Measurements from ENCODE around the gene RHOBTB3.

The RHOBTB3 gene

GRCh38 chr5:95825495-95825894, 94.4 kb downstream of the RHOBTB3 start:
- H3K36me3 ChIP-seq, result no peaks in the 10 kb centered on the region
- H3K4me3 ChIP-seq (ENCODE audit: low read depth, low read length), result no peak overlapping the region
- peaks cover 16% of the 10 kb centered on the region for H3K4me1 ChIP-seq
- no peak for TF ChIP-seq CTCF (IDR thresholded peaks at IDR 0.05; ENCODE audit: low read depth, low read length)
- DNase-seq, result no peak
- no peaks in the 10 kb centered on the region for H3K9me3 ChIP-seq
- no peaks in the 10 kb centered on the region for H3K27me3 ChIP-seq

DNA sequence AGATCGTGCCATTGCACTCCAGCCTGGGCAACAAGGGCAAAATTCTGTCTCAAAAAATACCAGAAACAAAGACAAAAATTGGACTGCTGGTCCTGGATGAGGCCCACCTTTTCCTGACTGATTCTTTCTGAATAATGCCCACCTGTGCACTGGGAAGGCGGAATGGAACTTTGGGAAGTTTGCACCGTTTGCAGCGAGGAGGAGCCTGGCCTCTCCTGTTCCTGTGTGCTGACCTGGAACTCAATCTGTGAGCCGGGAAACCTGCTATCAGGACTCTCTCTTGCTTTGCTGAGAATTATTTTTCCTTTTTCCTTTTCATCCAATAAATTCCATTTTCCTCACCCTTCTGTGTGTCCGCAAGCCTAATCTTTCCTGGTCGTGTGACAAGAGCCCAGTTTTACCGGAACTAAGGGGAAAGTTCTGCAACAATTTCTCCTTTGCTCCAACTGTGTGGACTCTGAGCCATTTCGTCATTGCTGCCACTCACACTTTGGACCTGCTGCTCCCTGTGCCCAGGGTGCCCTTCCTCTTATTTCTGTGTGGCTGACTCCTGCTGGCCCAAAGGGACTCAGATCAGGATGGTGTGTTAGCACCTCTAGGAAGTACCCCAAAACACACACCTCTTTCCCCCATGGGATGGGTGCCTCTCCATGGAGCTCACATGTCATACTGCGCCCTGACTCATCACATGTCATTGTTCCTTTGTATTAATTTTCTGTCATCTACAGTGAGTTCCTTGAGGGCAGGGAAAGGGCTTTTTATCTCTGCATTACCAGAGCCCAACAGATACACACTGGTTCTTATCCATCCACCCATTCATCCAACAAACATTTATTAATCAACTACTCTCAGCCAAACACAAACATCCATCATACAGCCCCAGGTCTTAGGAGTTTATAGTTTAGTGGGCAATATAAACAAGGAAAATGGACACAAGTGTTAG, 96.1 kb downstream of the RHOBTB3 start:
- Histone ChIP-seq H3K9me3 (no peaks in the 10 kb centered on the region), H3K4me1 (peaks cover 10% of the 10 kb centered on the region), H3K36me3 (no peaks in the 10 kb centered on the region), H3K27me3 (no peaks in the 10 kb centered on the region), H3K4me3 (ENCODE audit: low read depth, low read length) (no peak overlapping the region)
- DNase-seq, result no peak
- TF ChIP-seq CTCF (IDR thresholded peaks at IDR 0.05; ENCODE audit: low read depth, low read length), result no peak

- no peaks in the 10 kb centered on the region for H3K27me3 ChIP-seq
- H3K36me3 ChIP-seq, result no peaks in the 10 kb centered on the region
- no peak for DNase-seq
- H3K4me1 ChIP-seq, result peaks cover 7% of the 10 kb centered on the region
- H3K4me3 ChIP-seq (ENCODE audit: low read depth, low read length), result no peak overlapping the region
- no peak for TF ChIP-seq CTCF (IDR thresholded peaks at IDR 0.05; ENCODE audit: low read depth, low read length)
- H3K9me3 ChIP-seq, result no peaks in the 10 kb centered on the region
Measured at GRCh38 chr5:95827892-95828246, 96.7 kb downstream of the RHOBTB3 start.

DNA sequence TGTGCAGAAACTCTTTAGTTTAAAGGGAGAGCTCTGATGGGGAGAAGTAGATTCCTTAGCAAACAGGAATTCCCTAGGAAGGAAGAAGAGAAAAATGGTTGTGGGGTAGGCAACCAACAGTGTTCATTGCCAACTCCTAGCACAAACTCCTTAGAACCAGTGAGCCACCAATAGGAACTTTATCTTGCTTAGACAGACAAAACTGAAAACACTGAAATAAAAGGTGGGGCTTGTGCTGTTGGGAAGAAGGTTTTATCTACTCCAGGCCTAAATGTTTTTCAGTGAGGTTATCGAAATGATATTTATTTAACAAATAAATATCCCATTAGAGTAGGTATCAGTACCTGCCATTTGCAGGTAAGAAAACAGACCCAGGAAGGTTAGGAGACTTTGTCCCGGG, 99.1 kb downstream of the RHOBTB3 start:
- H3K36me3 ChIP-seq, result no peaks in the 10 kb centered on the region
- H3K27me3 ChIP-seq, result no peaks in the 10 kb centered on the region
- no peak overlapping the region for H3K4me3 ChIP-seq (ENCODE audit: low read depth, low read length)
- no peaks in the 10 kb centered on the region for H3K9me3 ChIP-seq
- DNase-seq, result no peak
- no peaks in the 10 kb centered on the region for H3K4me1 ChIP-seq
- no peak for TF ChIP-seq CTCF (IDR thresholded peaks at IDR 0.05; ENCODE audit: low read depth, low read length)

DNA sequence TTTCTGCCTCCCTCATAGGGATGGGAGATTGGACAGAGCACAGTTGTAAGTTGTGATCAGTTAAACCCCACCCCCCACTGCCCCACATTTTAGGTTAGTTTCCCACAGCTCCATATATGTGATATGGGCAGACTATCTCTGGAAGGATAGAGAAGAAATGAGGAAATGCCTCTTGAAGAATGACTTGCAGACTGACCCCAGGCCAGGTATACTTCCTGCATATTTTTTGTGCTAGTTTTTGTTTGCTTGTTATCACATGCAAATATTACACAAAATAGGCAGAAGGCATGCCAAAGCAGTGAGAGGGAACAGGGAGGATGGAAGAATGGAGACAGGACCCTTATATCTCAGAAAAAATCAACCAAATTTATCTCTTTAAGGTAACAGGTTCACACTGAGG, 101.5 kb downstream of the RHOBTB3 start:
- Histone ChIP-seq H3K4me3 (ENCODE audit: low read depth, low read length) (no peak overlapping the region), H3K4me1 (no peaks in the 10 kb centered on the region), H3K9me3 (no peaks in the 10 kb centered on the region), H3K27me3 (no peaks in the 10 kb centered on the region), H3K36me3 (no peaks in the 10 kb centered on the region)
- no peak for TF ChIP-seq CTCF (IDR thresholded peaks at IDR 0.05; ENCODE audit: low read depth, low read length)
- DNase-seq, result no peak

DNA sequence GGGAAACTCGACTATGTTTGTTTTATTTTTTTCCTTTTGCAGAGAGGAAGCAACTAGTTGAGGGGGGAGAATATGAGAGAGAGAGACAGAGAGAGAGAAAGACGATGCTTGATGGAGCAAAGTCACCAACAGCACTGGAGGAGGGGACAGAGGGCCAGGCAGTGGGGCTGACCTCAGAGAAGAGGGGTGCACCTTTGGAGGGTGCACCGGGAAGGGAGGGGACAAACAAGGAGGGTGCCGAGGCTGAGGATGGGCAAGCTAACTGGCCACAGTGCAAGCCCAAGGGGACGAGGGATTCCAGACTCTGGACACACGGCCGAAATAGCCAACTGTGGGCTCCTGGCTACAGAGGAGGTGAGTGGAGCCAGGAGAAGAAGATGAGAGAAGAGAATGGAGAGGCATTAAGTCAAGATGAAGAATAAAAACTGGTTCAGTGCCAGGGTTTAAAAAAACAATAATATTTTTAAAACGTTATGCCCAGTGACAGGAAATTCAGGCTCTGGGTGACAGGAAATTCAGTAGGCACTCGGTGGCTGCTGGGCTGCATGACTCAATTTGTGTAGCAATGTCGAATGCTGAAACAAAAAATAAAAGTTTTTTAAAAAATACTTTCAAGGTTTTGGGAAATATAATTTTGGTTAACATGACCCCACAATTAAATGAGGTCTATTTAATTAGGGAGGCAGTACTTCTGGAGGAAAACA, 104.7 kb downstream of the RHOBTB3 start:
- H3K36me3 ChIP-seq, result no peaks in the 10 kb centered on the region
- no peaks in the 10 kb centered on the region for H3K9me3 ChIP-seq
- H3K27me3 ChIP-seq, result no peaks in the 10 kb centered on the region
- DNase-seq, result no peak
- TF ChIP-seq CTCF (IDR thresholded peaks at IDR 0.05; ENCODE audit: low read depth, low read length), result no peak
- no peak overlapping the region for H3K4me3 ChIP-seq (ENCODE audit: low read depth, low read length)
- no peaks in the 10 kb centered on the region for H3K4me1 ChIP-seq
